Lung (tissue), 12 donors: ENCODE data around the gene PTPN14. TPM values are rescaled to one million over a fixed set of nuclear protein-coding genes. Genes with fewer than 3 reads are reported as not detected.

Experiments used
- ATAC-seq: fragments of 200-7000 bp; cut with Tn5 transposase; one replicate; pipeline ENCODE4 v1.9.1; 2020; ENCODE audit warnings: moderate number of reproducible peaks; ENCODE audit not compliant: insufficient read depth, low FRiP score
- DNase-seq, 3 donors: peaks; one replicate each; pipeline ENCODE4 v3.0.0-alpha.2; 2013 to 2017
- H3K27ac ChIP-seq, 2 donors: one replicate each; pipeline ENCODE4 v1.5.1; 2013; ENCODE audit warnings: mild to moderate bottlenecking in 2 of 2, moderate library complexity in 2 of 2, control low read depth in 1 of 2, inconsistent platforms in 1 of 2, low read depth in 1 of 2, low read length in 1 of 2
- H3K27me3 ChIP-seq, 3 donors: one replicate each; pipeline ENCODE4 v1.5.1; 2013; ENCODE audit warnings: low read length in 2 of 3; ENCODE audit not compliant: control insufficient read depth in 3 of 3, insufficient read depth in 3 of 3
- H3K36me3 ChIP-seq, 4 donors: one replicate each; pipeline ENCODE4 v1.5.1; 2013; ENCODE audit warnings: low read length in 4 of 4, mild to moderate bottlenecking in 1 of 4, moderate library complexity in 1 of 4; ENCODE audit not compliant: control insufficient read depth in 4 of 4, insufficient read depth in 4 of 4
- H3K4me1 ChIP-seq, 5 donors: one replicate each; pipeline ENCODE4 v1.5.1; 2013; ENCODE audit warnings: low read length in 5 of 5, mild to moderate bottlenecking in 2 of 5, moderate library complexity in 1 of 5; ENCODE audit not compliant: control insufficient read depth in 5 of 5, insufficient read depth in 5 of 5
- H3K4me3 ChIP-seq: one replicate; pipeline ENCODE4 v1.5.1; 2013; ENCODE audit warnings: mild to moderate bottlenecking, control low read depth, moderate library complexity
- H3K9ac ChIP-seq, 2 donors: one replicate each; pipeline ENCODE4 v1.5.1; 2013; ENCODE audit warnings: low read length in 2 of 2, control low read depth in 1 of 2; ENCODE audit not compliant: insufficient read depth in 1 of 2
- H3K9me3 ChIP-seq, 4 donors: one replicate each; pipeline ENCODE4 v1.5.1; 2013; ENCODE audit warnings: low read length in 3 of 4, mild to moderate bottlenecking in 1 of 4, moderate library complexity in 1 of 4; ENCODE audit not compliant: control insufficient read depth in 4 of 4, insufficient read depth in 3 of 4
- WGBS, 2 donors: extraction: QIAGEN DNeasy Blood & Tissue Kit; methylation state at CpG; one replicate each; pipeline ENCODE4 v1.1.7; 2013; 5-methylcytosine and 5-hydroxymethylcytosine counted together
- polyA plus RNA-seq, 2 donors: library from polyadenylated mRNA; stranded (reverse); fragments of 200-250 nt; gene quantifications; one replicate each; pipeline ENCODE4 v1.2.1, GENCODE V29; 2013
- total RNA-seq, 2 donors: library from RNA; depleted of rRNA in 1 of 2; stranded (reverse); fragments of >200 nt in 1 of 2; gene quantifications; one replicate each; pipeline ENCODE4 v1.2.1, GENCODE V29; 2014 to 2021
- TF ChIP-seq, protein P1 (sequence below): IDR thresholded peaks from 2 replicates; pipeline ENCODE4 v1.5.1; 2012; ENCODE audit warnings: mild to moderate bottlenecking; ENCODE audit errors: control extremely low read depth, extremely low read depth
- donor health status: control.
- donor health status: control.
- donor health status: Bipolar disorder and iron deficiency.
- donor health status: healthy.
- donor health status: DM: yes; HTN: yes; CAD: no.

PTPN14 gene
- total and polyA plus RNA-seq, 4 donors = 4.4 to 43.2 (median 15.2) TPM

DNA sequence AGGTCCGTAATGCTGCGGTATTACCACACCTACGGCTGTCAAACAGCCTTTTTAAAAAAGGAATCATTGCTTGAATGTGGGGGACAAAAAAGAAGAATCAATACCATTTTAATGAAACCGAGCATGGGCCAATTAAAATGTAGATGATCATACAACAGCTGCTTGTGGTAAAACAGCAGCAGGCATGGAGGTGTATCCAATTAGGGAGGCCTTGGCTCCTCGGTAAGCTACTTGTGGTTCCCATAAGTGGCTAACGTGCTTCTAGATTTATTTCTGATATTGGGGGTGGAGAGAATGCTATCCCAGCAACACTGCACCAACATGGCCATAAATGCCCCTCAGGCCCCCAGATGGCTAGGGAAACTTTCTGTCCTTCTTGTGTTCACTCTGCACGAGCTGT lies 1.8 kb downstream of the PTPN14 start:
- Histone ChIP-seq H3K4me1 (peaks cover 9 to 32% (median 19%) of the 10 kb centered on the region in 5 donors), H3K4me3 (peak overlapping the region; percentile 71), H3K36me3 (no peaks in the 10 kb centered on the region), H3K9ac (peak overlapping the region in 1 of 2 donors; percentile 94), H3K27ac (no peak overlapping the region), H3K27me3 (no peaks in the 10 kb centered on the region), H3K9me3 (no peaks in the 10 kb centered on the region)
- 66 to 80% methylated on average over 7 of the region's 7 CpGs for WGBS, 2 donors
- DNase-seq (no peak), ATAC-seq (no peak)
- TF ChIP-seq, protein P1, sequence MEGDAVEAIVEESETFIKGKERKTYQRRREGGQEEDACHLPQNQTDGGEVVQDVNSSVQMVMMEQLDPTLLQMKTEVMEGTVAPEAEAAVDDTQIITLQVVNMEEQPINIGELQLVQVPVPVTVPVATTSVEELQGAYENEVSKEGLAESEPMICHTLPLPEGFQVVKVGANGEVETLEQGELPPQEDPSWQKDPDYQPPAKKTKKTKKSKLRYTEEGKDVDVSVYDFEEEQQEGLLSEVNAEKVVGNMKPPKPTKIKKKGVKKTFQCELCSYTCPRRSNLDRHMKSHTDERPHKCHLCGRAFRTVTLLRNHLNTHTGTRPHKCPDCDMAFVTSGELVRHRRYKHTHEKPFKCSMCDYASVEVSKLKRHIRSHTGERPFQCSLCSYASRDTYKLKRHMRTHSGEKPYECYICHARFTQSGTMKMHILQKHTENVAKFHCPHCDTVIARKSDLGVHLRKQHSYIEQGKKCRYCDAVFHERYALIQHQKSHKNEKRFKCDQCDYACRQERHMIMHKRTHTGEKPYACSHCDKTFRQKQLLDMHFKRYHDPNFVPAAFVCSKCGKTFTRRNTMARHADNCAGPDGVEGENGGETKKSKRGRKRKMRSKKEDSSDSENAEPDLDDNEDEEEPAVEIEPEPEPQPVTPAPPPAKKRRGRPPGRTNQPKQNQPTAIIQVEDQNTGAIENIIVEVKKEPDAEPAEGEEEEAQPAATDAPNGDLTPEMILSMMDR = no peak

DNA sequence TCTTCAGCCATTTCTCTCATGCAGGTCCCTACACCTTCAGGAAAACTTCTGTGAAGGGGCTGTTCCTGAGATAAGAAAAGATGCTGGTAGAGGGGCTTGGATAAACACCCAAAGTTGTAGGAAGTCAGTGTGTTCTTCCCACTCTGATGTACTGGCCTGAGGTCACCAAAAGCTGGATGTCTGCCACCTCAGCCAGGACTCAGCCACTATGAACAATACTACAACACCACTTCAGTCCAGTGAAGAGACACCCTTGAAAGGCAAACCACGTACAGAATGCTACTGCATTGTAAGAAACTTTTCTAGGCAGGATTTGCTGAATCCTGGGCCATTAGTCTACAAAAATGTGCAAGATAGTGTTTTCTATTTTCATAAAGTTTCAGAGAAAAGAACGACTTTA lies 2.4 kb downstream of the PTPN14 start:
- Histone ChIP-seq H3K9me3 (no peaks in the 10 kb centered on the region), H3K36me3 (no peaks in the 10 kb centered on the region), H3K4me3 (no peak overlapping the region), H3K4me1 (peaks cover 9 to 32% (median 19%) of the 10 kb centered on the region in 5 donors), H3K27me3 (no peaks in the 10 kb centered on the region), H3K9ac (peak overlapping the region in 1 of 2 donors; percentile 34), H3K27ac (peak overlapping the region in 1 of 2 donors; percentile 12)
- peak; percentile 55 to 70 (median 65) for DNase-seq
- TF ChIP-seq, protein P1 = no peak
- WGBS, 2 donors = 40 to 54% methylated on average over 2 of the region's 2 CpGs
- no peak for ATAC-seq

DNA sequence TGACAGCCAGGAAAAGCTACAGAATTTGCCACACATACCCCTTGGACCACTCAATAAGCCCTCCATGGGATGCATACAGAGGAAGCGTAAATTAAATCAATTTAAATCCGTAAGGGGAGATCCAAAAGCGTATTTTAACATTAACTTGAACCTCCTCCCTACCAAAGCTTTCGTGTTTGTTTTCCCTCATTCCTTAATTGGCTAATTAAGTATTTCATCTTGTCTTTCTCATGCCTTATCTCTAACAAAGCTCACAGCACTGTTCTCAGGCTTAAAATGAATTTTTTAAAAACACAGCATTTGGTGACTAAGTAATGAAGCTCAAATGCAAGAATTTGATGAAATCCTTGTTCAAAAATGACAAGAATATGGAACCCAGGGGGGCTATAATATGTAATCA lies 3.1 kb downstream of the PTPN14 start:
- peaks cover 9 to 32% (median 19%) of the 10 kb centered on the region in 5 donors for H3K4me1 ChIP-seq
- no peak overlapping the region for H3K27ac ChIP-seq

DNA sequence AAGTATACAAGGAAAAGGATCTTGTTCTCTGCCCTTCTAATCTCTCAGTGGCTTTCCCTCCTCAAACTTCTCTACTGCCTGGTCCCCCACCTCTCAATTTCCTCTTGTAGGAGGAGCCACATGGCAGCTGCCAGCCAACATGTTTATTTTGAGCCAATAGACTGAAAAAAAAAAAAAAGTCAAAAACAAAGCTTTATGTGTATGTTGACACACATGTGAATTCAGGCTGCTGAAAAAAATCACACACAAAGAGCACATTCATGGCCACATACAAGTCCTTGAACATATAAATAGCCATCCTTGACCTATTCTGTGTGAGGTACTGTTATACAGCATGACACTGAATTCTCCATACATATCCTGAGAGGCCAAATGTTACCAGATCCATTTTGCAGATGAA lies 3.7 kb downstream of the PTPN14 start:
- Histone ChIP-seq H3K36me3 (no peaks in the 10 kb centered on the region), H3K27ac (no peak overlapping the region), H3K27me3 (no peaks in the 10 kb centered on the region), H3K4me1 (peaks cover 9 to 31% (median 19%) of the 10 kb centered on the region in 5 donors), H3K9ac (no peak overlapping the region), H3K4me3 (no peak overlapping the region), H3K9me3 (no peaks in the 10 kb centered on the region)
- no peak for ATAC-seq
- TF ChIP-seq, protein P1 = no peak
- no peak for DNase-seq

More for the DNA sequence above, 3.1 kb downstream of the PTPN14 start:
- Histone ChIP-seq H3K9ac (no peak overlapping the region), H3K4me3 (no peak overlapping the region), H3K27me3 (no peaks in the 10 kb centered on the region), H3K36me3 (no peaks in the 10 kb centered on the region), H3K9me3 (no peaks in the 10 kb centered on the region)
- ATAC-seq (no peak), DNase-seq (no peak)
- WGBS, 2 donors = 93 to 96% methylated on average over 4 of the region's 4 CpGs
- TF ChIP-seq, protein P1 = no peak
